ENCODE results near the gene CAV1. TPM values are rescaled to one million over a fixed set of nuclear protein-coding genes. Genes with fewer than 3 reads are reported as not detected.
"Not testable (repeated sequence)": the region's sequence is repeated elsewhere in the genome, so short reads cannot be mapped to it uniquely, and the experiment has no call there.

Gene CAV1
- total RNA-seq, 1 experiment from 2014 or later, result 79.9 TPM

GRCh38 chr7:116582806-116583444, 58.1 kb downstream of the CAV1 start:
- DNase-seq, result no peak
- H3K27me3 ChIP-seq (ENCODE audit: control insufficient read depth, insufficient read depth, low read length), result no peaks in the 10 kb centered on the region
- no peak overlapping the region for H3K4me3 ChIP-seq (ENCODE audit: insufficient read depth, low read depth, low read length)
- no peaks in the 10 kb centered on the region for H3K36me3 ChIP-seq (replicated peaks; ENCODE audit: control insufficient read depth, insufficient read depth, low read length)

GRCh38 chr7:116583653-116584052, 58.8 kb downstream of the CAV1 start:
- Histone ChIP-seq H3K36me3 (replicated peaks; ENCODE audit: control insufficient read depth, insufficient read depth, low read length) (no peaks in the 10 kb centered on the region), H3K27me3 (ENCODE audit: control insufficient read depth, insufficient read depth, low read length) (no peaks in the 10 kb centered on the region), H3K4me3 (ENCODE audit: insufficient read depth, low read depth, low read length) (no peak overlapping the region)
- no peak for DNase-seq

- no peaks in the 10 kb centered on the region for H3K27me3 ChIP-seq (ENCODE audit: control insufficient read depth, insufficient read depth, low read length)
- no peak overlapping the region for H3K4me3 ChIP-seq (ENCODE audit: insufficient read depth, low read depth, low read length)
- no peaks in the 10 kb centered on the region for H3K36me3 ChIP-seq (replicated peaks; ENCODE audit: control insufficient read depth, insufficient read depth, low read length)
- DNase-seq, result no peak
These were observed 59.9 kb downstream of the CAV1 start for GRCh38 chr7:116584721-116585120.

DNA sequence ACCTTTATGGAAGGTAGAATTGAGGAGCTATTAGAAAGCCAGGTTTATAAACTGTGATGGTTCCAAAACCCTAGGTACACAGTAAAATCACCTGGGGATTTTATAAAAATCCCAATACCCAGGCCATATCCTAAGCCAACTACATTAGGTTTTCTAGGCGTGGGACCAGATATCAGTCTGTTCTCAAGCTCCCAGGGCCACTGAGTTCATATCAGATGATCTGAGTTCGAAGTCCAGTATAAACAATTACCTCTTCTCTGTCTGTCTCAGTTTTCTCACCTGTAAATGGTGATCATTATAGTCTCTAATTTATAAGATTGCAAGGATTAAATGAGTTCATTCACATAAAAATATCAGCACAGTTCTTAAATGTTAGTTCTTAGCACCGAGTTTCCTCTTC, 60.6 kb downstream of the CAV1 start:
- no peak overlapping the region for H3K4me3 ChIP-seq (ENCODE audit: insufficient read depth, low read depth, low read length)
- no peak for DNase-seq
- H3K27me3 ChIP-seq (ENCODE audit: control insufficient read depth, insufficient read depth, low read length), result no peaks in the 10 kb centered on the region
- no peaks in the 10 kb centered on the region for H3K36me3 ChIP-seq (replicated peaks; ENCODE audit: control insufficient read depth, insufficient read depth, low read length)

- no peaks in the 10 kb centered on the region for H3K27me3 ChIP-seq (ENCODE audit: control insufficient read depth, insufficient read depth, low read length)
- no peak overlapping the region for H3K4me3 ChIP-seq (ENCODE audit: insufficient read depth, low read depth, low read length)
- H3K36me3 ChIP-seq (replicated peaks; ENCODE audit: control insufficient read depth, insufficient read depth, low read length), result no peaks in the 10 kb centered on the region
- DNase-seq, result no peak
These were observed 61.1 kb downstream of the CAV1 start for GRCh38 chr7:116585967-116586366.

DNA sequence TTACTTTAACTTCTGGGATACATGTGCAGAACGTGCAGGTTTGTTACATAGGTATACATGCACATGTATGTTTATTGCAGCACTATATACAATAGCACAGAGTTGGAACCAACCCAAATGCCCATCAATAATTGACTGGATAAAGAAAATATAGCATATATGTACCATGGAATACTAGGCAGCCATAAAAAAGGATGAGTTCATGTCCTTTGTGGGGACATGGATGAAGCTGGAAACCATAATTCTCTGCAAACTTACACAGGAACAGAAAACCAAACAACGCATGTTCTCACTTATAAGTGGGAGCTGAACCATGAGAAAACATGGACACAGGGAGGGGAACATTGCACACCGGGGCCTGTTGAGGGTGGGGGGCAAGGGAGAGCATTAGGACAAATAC, 62.4 kb downstream of the CAV1 start:
- H3K36me3 ChIP-seq (replicated peaks; ENCODE audit: control insufficient read depth, insufficient read depth, low read length), result not testable (repeated sequence)

GRCh38 chr7:116588225-116588624, 63.4 kb downstream of the CAV1 start:
- Histone ChIP-seq H3K36me3 (replicated peaks; ENCODE audit: control insufficient read depth, insufficient read depth, low read length) (no peaks in the 10 kb centered on the region), H3K4me3 (ENCODE audit: insufficient read depth, low read depth, low read length) (no peak overlapping the region), H3K27me3 (ENCODE audit: control insufficient read depth, insufficient read depth, low read length) (no peaks in the 10 kb centered on the region)
- DNase-seq, result no peak

More for the DNA sequence above, 62.4 kb downstream of the CAV1 start:
- H3K4me3 ChIP-seq (ENCODE audit: insufficient read depth, low read depth, low read length); DNase-seq; H3K27me3 ChIP-seq (ENCODE audit: control insufficient read depth, insufficient read depth, low read length): not testable (repeated sequence)

DNA sequence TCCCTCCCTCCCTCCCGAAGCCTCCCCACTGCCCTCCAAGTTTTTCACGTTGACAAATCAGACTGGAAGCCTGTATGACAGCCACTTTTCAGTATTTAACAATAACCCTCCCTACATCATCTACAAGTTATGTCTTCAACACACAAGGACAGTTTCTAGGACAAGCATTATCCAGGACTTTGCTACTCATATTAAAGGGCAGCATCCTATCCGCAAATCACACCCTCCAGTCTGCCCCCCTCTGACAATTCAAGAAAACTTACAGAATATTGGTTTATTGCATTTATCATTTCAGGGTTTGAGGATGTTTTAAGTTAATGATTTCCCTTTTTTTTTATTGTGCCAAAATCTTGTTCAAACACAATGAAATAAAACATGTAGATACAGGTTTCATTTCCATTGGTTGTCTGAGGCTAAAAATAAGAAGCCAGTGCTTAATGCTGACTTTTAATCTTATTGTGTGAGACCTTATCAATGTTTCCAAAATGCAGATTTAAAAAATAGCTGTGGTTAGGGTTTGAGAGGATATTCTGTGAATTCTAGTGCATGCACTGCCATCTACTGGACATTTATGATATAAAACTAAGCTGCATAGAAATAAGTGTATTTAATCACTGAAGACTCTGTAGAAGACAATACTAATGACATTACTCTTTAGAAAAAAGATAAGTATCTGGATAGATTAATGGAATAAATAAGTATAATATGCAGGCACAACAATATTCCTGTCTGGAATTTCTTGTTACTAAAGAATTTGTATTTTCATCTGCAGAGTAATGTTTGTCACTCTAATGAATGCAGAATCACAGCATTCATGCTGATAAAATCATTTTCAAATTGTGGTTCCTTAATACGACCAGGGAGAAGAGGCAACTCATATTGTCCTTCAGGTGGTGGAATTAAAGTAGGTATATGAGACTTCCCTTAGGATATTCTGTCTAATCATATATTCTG, 64.1 kb downstream of the CAV1 start:
- Histone ChIP-seq H3K36me3 (replicated peaks; ENCODE audit: control insufficient read depth, insufficient read depth, low read length) (no peaks in the 10 kb centered on the region), H3K4me3 (ENCODE audit: insufficient read depth, low read depth, low read length) (no peak overlapping the region), H3K27me3 (ENCODE audit: control insufficient read depth, insufficient read depth, low read length) (no peaks in the 10 kb centered on the region)
- no peak for DNase-seq

DNA sequence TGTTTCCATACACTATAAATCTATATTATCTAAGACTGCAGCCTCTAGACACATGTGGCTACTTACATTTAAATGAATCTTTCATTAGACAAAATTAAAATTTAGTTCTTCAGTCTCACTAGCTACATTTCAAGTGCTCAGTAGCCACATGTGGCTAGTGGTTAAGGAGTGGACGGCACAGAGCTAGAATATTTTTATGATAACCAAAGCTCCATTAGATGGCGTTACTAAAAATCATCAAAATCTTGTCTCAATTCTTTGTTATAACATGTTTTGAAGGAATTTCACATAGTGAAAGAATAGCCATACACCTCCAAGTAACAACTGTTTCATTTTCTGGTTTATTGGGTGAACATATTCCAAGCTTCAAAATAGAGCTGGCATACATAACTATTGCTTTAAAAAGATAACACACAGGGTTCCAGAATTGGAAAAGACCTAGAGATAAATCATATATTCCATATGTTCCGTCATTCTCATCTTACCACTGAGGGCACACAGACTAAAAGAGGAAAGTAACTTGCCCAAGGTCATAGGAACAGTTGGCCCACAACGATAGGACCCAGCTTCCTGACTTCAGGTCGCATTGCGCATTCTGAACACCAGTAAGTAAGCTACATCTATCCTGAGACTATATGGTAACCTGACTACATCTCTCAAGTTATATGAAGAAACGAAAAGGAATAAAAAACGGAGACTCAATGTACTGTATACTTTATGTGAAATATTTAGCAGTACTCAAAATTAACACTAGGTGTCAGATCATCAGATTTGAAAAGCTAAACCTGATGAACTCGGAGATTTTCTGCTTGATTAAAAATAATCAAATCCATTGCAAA, 66.6 kb downstream of the CAV1 start:
- no peaks in the 10 kb centered on the region for H3K36me3 ChIP-seq (replicated peaks; ENCODE audit: control insufficient read depth, insufficient read depth, low read length)
- no peak overlapping the region for H3K4me3 ChIP-seq (ENCODE audit: insufficient read depth, low read depth, low read length)
- no peaks in the 10 kb centered on the region for H3K27me3 ChIP-seq (ENCODE audit: control insufficient read depth, insufficient read depth, low read length)
- DNase-seq, result no peak

GRCh38 chr7:116592041-116592355, 67.2 kb downstream of the CAV1 start:
- DNase-seq, result no peak
- no peaks in the 10 kb centered on the region for H3K27me3 ChIP-seq (ENCODE audit: control insufficient read depth, insufficient read depth, low read length)
- H3K36me3 ChIP-seq (replicated peaks; ENCODE audit: control insufficient read depth, insufficient read depth, low read length), result no peaks in the 10 kb centered on the region
- no peak overlapping the region for H3K4me3 ChIP-seq (ENCODE audit: insufficient read depth, low read depth, low read length)

DNA sequence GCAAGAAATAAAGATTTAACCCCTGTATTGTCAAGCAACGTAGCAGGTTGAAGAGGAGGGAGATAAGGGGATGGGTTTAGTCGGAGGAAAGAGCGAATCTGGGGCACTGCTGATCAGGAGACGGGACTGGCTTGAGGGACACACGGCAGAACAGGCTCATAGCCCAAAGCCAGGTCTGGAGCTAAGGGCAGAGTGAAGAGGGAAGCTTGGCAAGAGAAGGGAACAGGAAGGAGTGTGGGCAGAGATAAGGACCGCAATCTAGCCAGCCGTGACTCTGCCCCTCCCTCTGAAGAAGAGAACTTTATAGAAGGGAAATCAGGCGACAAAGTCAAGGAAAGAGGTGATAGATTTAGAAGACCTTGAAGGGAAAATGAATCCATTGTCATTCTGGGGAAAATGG, 67.6 kb downstream of the CAV1 start:
- DNase-seq, result no peak
- no peak overlapping the region for H3K4me3 ChIP-seq (ENCODE audit: insufficient read depth, low read depth, low read length)

DNA sequence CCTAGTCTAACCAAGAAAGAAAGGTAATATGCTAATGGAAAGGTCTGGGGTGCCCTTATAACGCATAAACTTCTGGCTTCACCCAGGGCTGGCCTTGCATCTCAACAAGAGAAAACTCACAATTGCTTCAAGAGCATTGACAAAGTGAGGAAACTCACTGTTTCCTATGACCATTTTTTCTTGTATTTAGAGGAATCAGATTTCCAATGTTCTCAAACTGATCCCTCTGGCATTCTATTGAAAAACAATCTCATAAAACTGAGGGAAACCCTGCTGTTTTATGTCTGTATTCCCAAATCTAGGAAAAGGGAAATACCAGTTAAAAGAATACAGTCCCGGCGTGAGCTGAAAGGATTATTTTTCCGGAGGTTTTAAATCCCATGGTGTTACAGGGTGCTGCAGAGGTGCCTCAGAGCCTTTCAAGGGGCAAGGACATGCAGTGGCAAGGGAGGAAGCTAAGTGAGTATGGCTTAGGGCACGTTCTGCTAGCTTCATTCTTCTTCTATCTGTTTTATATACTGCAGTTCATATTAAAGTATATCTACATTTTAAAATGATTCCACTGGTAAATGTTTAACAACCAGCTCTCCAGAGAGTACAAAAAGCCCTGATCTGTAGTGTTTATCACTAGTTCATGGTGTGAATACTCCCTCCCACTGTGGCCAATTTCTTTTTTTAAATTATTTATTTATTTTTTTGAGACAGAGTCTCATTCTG, 68.7 kb downstream of the CAV1 start:
- no peak overlapping the region for H3K4me3 ChIP-seq (ENCODE audit: insufficient read depth, low read depth, low read length)
- no peaks in the 10 kb centered on the region for H3K36me3 ChIP-seq (replicated peaks; ENCODE audit: control insufficient read depth, insufficient read depth, low read length)
- peak; percentile 11 for DNase-seq
- no peaks in the 10 kb centered on the region for H3K27me3 ChIP-seq (ENCODE audit: control insufficient read depth, insufficient read depth, low read length)

More for the DNA sequence above, 67.6 kb downstream of the CAV1 start:
- Histone ChIP-seq H3K36me3 (replicated peaks; ENCODE audit: control insufficient read depth, insufficient read depth, low read length) (no peaks in the 10 kb centered on the region), H3K27me3 (ENCODE audit: control insufficient read depth, insufficient read depth, low read length) (no peaks in the 10 kb centered on the region)

GRCh38 chr7:116595063-116595462, 70.2 kb downstream of the CAV1 start:
- no peaks in the 10 kb centered on the region for H3K36me3 ChIP-seq (replicated peaks; ENCODE audit: control insufficient read depth, insufficient read depth, low read length)
- DNase-seq, result no peak
- H3K27me3 ChIP-seq (ENCODE audit: control insufficient read depth, insufficient read depth, low read length), result no peaks in the 10 kb centered on the region
- no peak overlapping the region for H3K4me3 ChIP-seq (ENCODE audit: insufficient read depth, low read depth, low read length)

- Histone ChIP-seq H3K4me3 (ENCODE audit: insufficient read depth, low read depth, low read length) (no peak overlapping the region), H3K36me3 (replicated peaks; ENCODE audit: control insufficient read depth, insufficient read depth, low read length) (no peaks in the 10 kb centered on the region), H3K27me3 (ENCODE audit: control insufficient read depth, insufficient read depth, low read length) (no peaks in the 10 kb centered on the region)
- no peak for DNase-seq
These were observed 72.5 kb downstream of the CAV1 start for GRCh38 chr7:116597384-116597783.

All from H7 (cell line).